ENCODE results near the gene TMEM61. TPM values are rescaled to one million over a fixed set of nuclear protein-coding genes. Genes with fewer than 3 reads are reported as not detected.

Gene TMEM61
- total RNA-seq, 1 donor from 2014 or later: 2.9 TPM

GRCh38 chr1:55034476-55035133 is 54.2 kb downstream of the TMEM61 start:
- FAIRE-seq: no peak
- H3K4me3 ChIP-seq (ENCODE audit: low read depth, low read length): no peak overlapping the region
- no peak for TF ChIP-seq CTCF (IDR thresholded peaks at IDR 0.05; ENCODE audit: insufficient read depth, low read length, severe bottlenecking)
- H3K36me3 ChIP-seq (ENCODE audit: control insufficient read depth, insufficient read depth, low read length): no peaks in the 10 kb centered on the region
- DNase-seq (ENCODE audit: low read depth): no peak
- peaks cover 2% of the 10 kb centered on the region for H3K27me3 ChIP-seq (ENCODE audit: control insufficient read depth, insufficient read depth, low read length)

- Histone ChIP-seq H3K4me3 (ENCODE audit: low read depth, low read length) (no peak overlapping the region), H3K36me3 (ENCODE audit: control insufficient read depth, insufficient read depth, low read length) (no peaks in the 10 kb centered on the region), H3K27me3 (ENCODE audit: control insufficient read depth, insufficient read depth, low read length) (peaks cover 2% of the 10 kb centered on the region)
- no peak for TF ChIP-seq CTCF (IDR thresholded peaks at IDR 0.05; ENCODE audit: insufficient read depth, low read length, severe bottlenecking)
- DNase-seq (ENCODE audit: low read depth): peak; percentile 6
- FAIRE-seq: no peak
These were observed 55.5 kb downstream of the TMEM61 start for GRCh38 chr1:55035904-55036303.

GRCh38 chr1:55037733-55038551 is 57.5 kb downstream of the TMEM61 start:
- DNase-seq (ENCODE audit: low read depth) (no peak), FAIRE-seq (no peak)
- H3K4me3 ChIP-seq (ENCODE audit: low read depth, low read length): no peak overlapping the region
- no peak for TF ChIP-seq CTCF (IDR thresholded peaks at IDR 0.05; ENCODE audit: insufficient read depth, low read length, severe bottlenecking)
- no peaks in the 10 kb centered on the region for H3K36me3 ChIP-seq (ENCODE audit: control insufficient read depth, insufficient read depth, low read length)
- peaks cover 2% of the 10 kb centered on the region for H3K27me3 ChIP-seq (ENCODE audit: control insufficient read depth, insufficient read depth, low read length)

GRCh38 chr1:55038552-55038838 is 58.1 kb downstream of the TMEM61 start:
- DNase-seq (ENCODE audit: low read depth) (no peak), FAIRE-seq (no peak)
- H3K27me3 ChIP-seq (ENCODE audit: control insufficient read depth, insufficient read depth, low read length): peaks cover 2% of the 10 kb centered on the region
- no peak for TF ChIP-seq CTCF (IDR thresholded peaks at IDR 0.05; ENCODE audit: insufficient read depth, low read length, severe bottlenecking)
- H3K36me3 ChIP-seq (ENCODE audit: control insufficient read depth, insufficient read depth, low read length): no peaks in the 10 kb centered on the region
- H3K4me3 ChIP-seq (ENCODE audit: low read depth, low read length): no peak overlapping the region

GRCh38 chr1:55038974-55039341 is 58.5 kb downstream of the TMEM61 start:
- H3K27me3 ChIP-seq (ENCODE audit: control insufficient read depth, insufficient read depth, low read length): no peaks in the 10 kb centered on the region
- no peak for DNase-seq (ENCODE audit: low read depth)
- no peak for FAIRE-seq
- H3K36me3 ChIP-seq (ENCODE audit: control insufficient read depth, insufficient read depth, low read length): peaks cover 1% of the 10 kb centered on the region
- no peak for TF ChIP-seq CTCF (IDR thresholded peaks at IDR 0.05; ENCODE audit: insufficient read depth, low read length, severe bottlenecking)
- H3K4me3 ChIP-seq (ENCODE audit: low read depth, low read length): peak overlapping the region; percentile 48
